DOHH2 (cell line): ENCODE results near the gene ATP5F1B.
A peak's percentile ranks its signal among the peaks of the same experiment; 100 is the strongest.

Experiments
- H3F3A ChIP-seq: fragments of 200-600 bp; sonication (generic), shearing (Covaris generic); 2 replicates; pipeline ENCODE4 v1.6.0; 2016; ENCODE audit warnings: antibody characterized with exemption, mild to moderate bottlenecking; ENCODE audit not compliant: control insufficient read depth, insufficient read depth
- H3K27ac ChIP-seq: fragments of 200-600 bp; sonication (generic); 2 replicates; pipeline ENCODE4 v1.5.1; 2014; ENCODE audit warnings: low read depth, mild to moderate bottlenecking, low read length, moderate library complexity
- H3K27me3 ChIP-seq: fragments of 200-600 bp; sonication (generic); 2 replicates; pipeline ENCODE4 v1.6.1; 2014; ENCODE audit warnings: mild to moderate bottlenecking, low read length, mixed read lengths; ENCODE audit not compliant: control insufficient read depth
- H3K36me3 ChIP-seq: fragments of 200-600 bp; sonication (generic); 2 replicates; pipeline ENCODE4 v1.6.1; 2014; ENCODE audit warnings: mild to moderate bottlenecking, low read length, moderate library complexity, mixed read lengths; ENCODE audit not compliant: control insufficient read depth
- H3K4me1 ChIP-seq: fragments of 200-600 bp; sonication (generic); 2 replicates; pipeline ENCODE4 v1.6.1; 2014; ENCODE audit warnings: mild to moderate bottlenecking, low read length, mixed read lengths; ENCODE audit not compliant: control insufficient read depth
- H3K4me2 ChIP-seq: fragments of 200-600 bp; sonication (generic); 2 replicates; pipeline ENCODE4 v1.6.0; 2014; ENCODE audit warnings: mild to moderate bottlenecking, low read length, moderate library complexity
- H3K4me3 ChIP-seq: fragments of 200-600 bp; sonication (generic); 2 replicates; pipeline ENCODE4 v1.5.1; 2014; ENCODE audit warnings: mild to moderate bottlenecking, low read length, mixed read lengths
- H3K79me2 ChIP-seq: fragments of 200-600 bp; sonication (generic); 2 replicates; pipeline ENCODE4 v1.6.1; 2014; ENCODE audit warnings: mild to moderate bottlenecking, low read length, mixed read lengths; ENCODE audit not compliant: control insufficient read depth
- H3K9me2 ChIP-seq: fragments of 200-600 bp; sonication (generic); replicated peaks from 2 replicates; pipeline ENCODE4 v1.6.1; 2014; ENCODE audit warnings: mild to moderate bottlenecking, low read length, mixed read lengths; ENCODE audit not compliant: control insufficient read depth
- H3K9me3 ChIP-seq: fragments of 200-600 bp; sonication (generic); 2 replicates; pipeline ENCODE4 v1.6.1; 2014; ENCODE audit warnings: antibody characterized with exemption, low read length, mixed read lengths; ENCODE audit not compliant: control insufficient read depth, insufficient read depth
- H4K20me1 ChIP-seq: fragments of 200-600 bp; sonication (generic); 2 replicates; pipeline ENCODE4 v1.6.0; 2014; ENCODE audit warnings: low read depth, mild to moderate bottlenecking, antibody characterized with exemption, low read length, moderate library complexity; ENCODE audit not compliant: control insufficient read depth, insufficient read depth
- CTCF ChIP-seq: fragments of 200-600 bp; sonication (generic); IDR thresholded peaks from one replicate; pipeline ENCODE4 v1.5.1; 2014; ENCODE audit warnings: antibody characterized with exemption, mild to moderate bottlenecking, low read depth, low read length; ENCODE audit not compliant: poor library complexity, severe bottlenecking
- EZH2phosphoT487 ChIP-seq: fragments of 200-600 bp; sonication (generic); IDR thresholded peaks from 2 replicates; pipeline ENCODE4 v1.6.1; 2017; ENCODE audit warnings: borderline replicate concordance, mild to moderate bottlenecking, antibody characterized with exemption, low read length, moderate library complexity, mixed read lengths

ATP5F1B gene

GRCh38 chr12:56602239-56602638 lies 43.5 kb downstream of the ATP5F1B start:
- no peak overlapping the region for H3K4me2 ChIP-seq
- peaks cover 92% of the 10 kb centered on the region for H3K36me3 ChIP-seq
- H3K9me2 ChIP-seq: no peaks in the 10 kb centered on the region
- no peaks in the 10 kb centered on the region for H3K9me3 ChIP-seq
- H3K79me2 ChIP-seq: no peaks in the 10 kb centered on the region
- H3F3A ChIP-seq: no peaks in the 10 kb centered on the region
- TF ChIP-seq CTCF: no peak
- no peak for TF ChIP-seq EZH2phosphoT487
- H3K27me3 ChIP-seq: no peaks in the 10 kb centered on the region
- H3K27ac ChIP-seq: no peak overlapping the region
- H3K4me3 ChIP-seq: no peak overlapping the region
- H3K4me1 ChIP-seq: no peaks in the 10 kb centered on the region
- no peaks in the 10 kb centered on the region for H4K20me1 ChIP-seq

- H3K27ac ChIP-seq: no peak overlapping the region
- no peaks in the 10 kb centered on the region for H3K9me2 ChIP-seq
- H3K9me3 ChIP-seq: no peaks in the 10 kb centered on the region
- H3K36me3 ChIP-seq: peaks cover 93% of the 10 kb centered on the region
- H3K4me3 ChIP-seq: no peak overlapping the region
- no peaks in the 10 kb centered on the region for H4K20me1 ChIP-seq
- no peaks in the 10 kb centered on the region for H3K27me3 ChIP-seq
- TF ChIP-seq CTCF (peak; percentile 59), EZH2phosphoT487 (no peak)
- no peaks in the 10 kb centered on the region for H3K4me1 ChIP-seq
- H3K79me2 ChIP-seq: no peaks in the 10 kb centered on the region
- H3K4me2 ChIP-seq: no peak overlapping the region
- peaks cover under 1% of the 10 kb centered on the region; the same call in 1 of the 2 replicates for H3F3A ChIP-seq
These were observed 44.3 kb downstream of the ATP5F1B start for GRCh38 chr12:56601503-56601902.

- Histone ChIP-seq H3K27ac (no peak overlapping the region), H4K20me1 (no peaks in the 10 kb centered on the region), H3K4me3 (no peak overlapping the region), H3K9me3 (no peaks in the 10 kb centered on the region), H3K4me2 (no peak overlapping the region), H3K36me3 (peaks cover 85% of the 10 kb centered on the region), H3K27me3 (no peaks in the 10 kb centered on the region), H3K4me1 (no peaks in the 10 kb centered on the region), H3K79me2 (no peaks in the 10 kb centered on the region), H3K9me2 (no peaks in the 10 kb centered on the region), H3F3A (peaks cover 2% of the 10 kb centered on the region; the same call in 1 of the 2 replicates)
- TF ChIP-seq EZH2phosphoT487 (no peak), CTCF (no peak)
These were observed 45.0 kb downstream of the ATP5F1B start for GRCh38 chr12:56600753-56601152.

GRCh38 chr12:56599797-56600196 lies 46.0 kb downstream of the ATP5F1B start:
- H3K9me2 ChIP-seq: no peaks in the 10 kb centered on the region
- H4K20me1 ChIP-seq: no peaks in the 10 kb centered on the region
- TF ChIP-seq CTCF (no peak), EZH2phosphoT487 (no peak)
- no peaks in the 10 kb centered on the region for H3K9me3 ChIP-seq
- no peak overlapping the region for H3K27ac ChIP-seq
- H3K79me2 ChIP-seq: no peaks in the 10 kb centered on the region
- H3K4me3 ChIP-seq: no peak overlapping the region
- no peaks in the 10 kb centered on the region for H3K4me1 ChIP-seq
- H3K27me3 ChIP-seq: no peaks in the 10 kb centered on the region
- peaks cover 77% of the 10 kb centered on the region for H3K36me3 ChIP-seq
- peaks cover 2% of the 10 kb centered on the region for H3F3A ChIP-seq
- no peak overlapping the region for H3K4me2 ChIP-seq
